Activated naive CD4-positive, alpha-beta T cell treated with anti-CD3 and anti-CD28 coated beads, Interleukin-2, amount 50 U/mL, for 24 hours (primary cell): ENCODE measurements around the gene ODC1.

Experiments
- H3K27ac Mint-ChIP-seq: one replicate; pipeline ENCODE4 v1.8.0; 2021; ENCODE audit warnings: mild to moderate bottlenecking, mixed read lengths
- H3K27me3 Mint-ChIP-seq: one replicate; pipeline ENCODE4 v1.8.0; 2021; ENCODE audit warnings: mixed read lengths
- H3K36me3 Mint-ChIP-seq: one replicate; pipeline ENCODE4 v1.8.0; 2021; ENCODE audit warnings: mixed read lengths
- H3K4me1 Mint-ChIP-seq: one replicate; pipeline ENCODE4 v1.8.0; 2021; ENCODE audit warnings: mixed read lengths
- H3K4me3 Mint-ChIP-seq: one replicate; pipeline ENCODE4 v1.8.0; 2021; ENCODE audit warnings: mild to moderate bottlenecking, mixed read lengths
- H3K9me3 Mint-ChIP-seq: one replicate; pipeline ENCODE4 v1.8.0; 2021; ENCODE audit warnings: mixed read lengths

ODC1 gene

DNA sequence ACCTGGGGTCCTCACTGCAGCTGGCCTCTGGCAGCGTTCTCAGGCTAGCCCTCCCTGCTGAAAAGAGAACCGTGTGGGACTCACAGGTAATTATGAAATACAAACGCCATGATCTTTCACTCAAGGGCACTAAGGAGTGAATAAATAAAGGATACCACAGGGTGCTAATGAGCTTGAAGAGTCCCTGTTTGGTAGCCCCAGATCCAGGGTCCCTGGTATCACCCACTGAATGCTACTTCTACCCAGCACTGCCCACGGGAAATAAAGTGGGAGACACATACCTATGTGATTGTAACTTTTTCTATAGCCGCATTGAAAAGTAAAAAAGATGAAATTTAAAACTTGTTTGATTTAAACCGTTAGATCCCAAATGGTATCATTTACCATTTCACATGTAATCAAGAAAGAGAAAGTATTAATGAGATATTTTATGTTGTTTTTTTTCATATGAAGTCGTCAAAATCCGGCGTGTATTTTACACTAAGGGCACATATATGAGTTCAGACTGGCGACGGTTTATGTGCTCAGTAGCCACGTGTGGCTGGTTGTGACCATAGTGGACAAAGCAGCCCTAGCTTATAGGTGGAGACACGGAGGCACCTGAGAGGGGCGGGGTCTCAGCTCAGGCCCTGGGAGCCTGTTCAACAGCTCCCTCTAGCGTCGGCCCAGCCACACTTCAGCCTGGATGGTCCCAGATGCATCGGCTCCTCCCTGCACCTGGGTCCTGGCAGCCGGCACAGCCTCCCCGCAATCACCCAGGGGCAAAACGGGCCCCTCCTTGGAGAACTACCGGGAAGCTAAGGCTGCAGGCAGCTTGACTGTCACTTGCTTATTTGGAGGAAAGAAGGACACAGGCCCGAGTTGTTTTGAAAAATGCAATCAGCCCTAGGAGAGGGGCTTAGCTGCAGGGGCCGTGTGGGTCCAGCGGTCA is 39.2 kb downstream of the ODC1 start:
- no peaks in the 10 kb centered on the region for H3K27me3 Mint-ChIP-seq
- H3K4me1 Mint-ChIP-seq = peaks cover 44% of the 10 kb centered on the region
- peaks cover under 1% of the 10 kb centered on the region for H3K36me3 Mint-ChIP-seq
- no peaks in the 10 kb centered on the region for H3K9me3 Mint-ChIP-seq
- H3K27ac Mint-ChIP-seq = peak overlapping the region; percentile 91
- peak overlapping the region; percentile 88 for H3K4me3 Mint-ChIP-seq

DNA sequence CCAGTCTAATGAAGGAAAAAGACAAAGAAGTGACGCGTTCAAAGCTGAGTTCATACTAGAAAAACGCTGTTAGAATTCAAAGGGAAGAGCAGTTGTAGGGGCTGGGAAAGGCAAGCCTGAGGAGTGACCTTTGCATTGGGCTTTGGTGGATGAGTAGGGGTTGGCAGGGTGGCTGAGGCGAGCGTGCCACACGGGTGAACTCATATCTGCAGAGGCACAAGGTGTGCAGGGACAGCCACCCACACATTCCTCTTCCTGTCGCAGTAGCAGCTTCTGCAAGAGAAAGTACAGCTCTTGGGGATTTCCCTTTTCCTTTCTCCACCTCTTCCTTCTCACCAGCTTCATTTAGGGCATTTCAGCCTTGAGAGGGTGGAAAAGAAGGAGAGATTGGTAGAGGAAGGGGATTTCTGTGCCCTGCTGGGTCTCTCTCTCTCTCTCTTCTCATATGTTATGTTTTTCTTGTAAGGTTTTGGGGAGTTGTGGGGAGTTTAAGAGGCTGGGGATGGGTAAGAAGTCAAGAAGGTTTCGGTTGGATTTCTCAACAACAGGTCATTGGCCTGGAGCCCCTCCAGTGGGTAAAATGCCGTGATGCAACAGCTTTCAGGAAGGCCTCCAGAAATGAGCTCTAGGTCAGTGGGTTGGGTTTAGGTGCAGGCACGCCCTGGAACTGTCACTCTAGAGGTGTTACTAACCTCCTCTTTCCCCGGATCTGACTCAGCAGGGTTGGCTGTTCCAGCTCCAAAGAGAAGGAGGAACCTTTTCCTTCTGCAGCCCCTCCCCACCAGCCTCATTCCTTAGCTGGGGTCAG is 40.1 kb downstream of the ODC1 start:
- no peaks in the 10 kb centered on the region for H3K9me3 Mint-ChIP-seq
- H3K36me3 Mint-ChIP-seq = peaks cover 2% of the 10 kb centered on the region
- H3K27me3 Mint-ChIP-seq = no peaks in the 10 kb centered on the region
- peak overlapping the region; percentile 88 for H3K4me3 Mint-ChIP-seq
- H3K27ac Mint-ChIP-seq = peak overlapping the region; percentile 91
- H3K4me1 Mint-ChIP-seq = peaks cover 47% of the 10 kb centered on the region

DNA sequence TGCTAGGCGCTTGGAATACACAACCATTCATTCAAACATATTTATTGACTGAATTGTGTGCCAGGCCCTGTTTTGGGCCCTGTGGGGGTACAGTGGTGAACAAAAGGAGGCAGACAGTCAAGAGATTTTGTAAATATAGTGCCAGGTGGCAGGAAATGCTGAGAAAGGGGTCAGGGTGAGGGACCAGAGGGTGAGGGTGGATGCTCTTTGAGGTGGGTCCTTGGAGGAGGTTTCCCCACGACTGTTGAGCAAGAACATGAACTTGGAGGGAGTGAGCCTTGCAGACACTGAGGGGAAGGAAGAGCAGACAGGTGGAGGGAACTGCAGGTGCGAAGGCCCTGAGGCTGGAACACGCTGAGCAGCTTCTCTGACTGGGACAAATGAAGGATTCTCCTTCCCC is 40.7 kb downstream of the ODC1 start:
- peaks cover 53% of the 10 kb centered on the region for H3K4me1 Mint-ChIP-seq
- H3K27ac Mint-ChIP-seq = peak overlapping the region; percentile 78
- H3K36me3 Mint-ChIP-seq = peaks cover 2% of the 10 kb centered on the region
- H3K9me3 Mint-ChIP-seq = no peaks in the 10 kb centered on the region
- H3K27me3 Mint-ChIP-seq = no peaks in the 10 kb centered on the region
- peak overlapping the region; percentile 88 for H3K4me3 Mint-ChIP-seq

DNA sequence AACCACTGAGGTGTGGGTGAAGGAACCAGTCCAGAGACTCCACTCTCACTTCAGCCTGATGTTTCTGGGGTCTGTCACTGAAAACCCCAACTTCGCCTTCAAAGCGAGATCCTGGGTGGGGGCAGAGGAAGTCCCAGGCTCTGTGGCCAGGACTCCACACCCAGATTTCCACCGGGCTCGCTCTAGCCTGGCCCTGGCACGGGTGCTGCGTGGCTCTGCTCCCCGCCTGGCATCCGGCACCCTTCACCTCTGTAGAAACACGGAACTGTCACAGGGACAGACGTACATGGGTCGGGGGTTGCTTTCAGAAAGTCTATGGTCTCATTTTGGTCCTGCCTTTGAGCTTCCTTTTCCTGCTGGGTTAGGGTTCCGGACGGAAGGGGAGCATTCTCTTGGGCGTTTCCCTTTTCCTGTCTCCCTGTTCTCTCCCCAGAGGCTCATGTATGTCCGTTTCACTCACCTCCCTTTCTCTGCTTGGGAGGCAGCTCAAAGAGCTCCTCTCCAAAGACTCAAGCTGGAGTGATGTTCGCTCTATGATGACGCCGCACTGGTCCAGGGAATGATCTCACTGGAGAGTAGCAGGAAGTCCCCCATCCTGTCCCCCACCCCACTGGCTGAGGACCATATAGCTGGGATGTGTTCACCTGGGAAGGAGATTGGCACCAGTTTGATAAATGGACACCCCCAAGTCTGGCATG is 41.5 kb downstream of the ODC1 start:
- peaks cover 2% of the 10 kb centered on the region for H3K36me3 Mint-ChIP-seq
- peak overlapping the region; percentile 88 for H3K4me3 Mint-ChIP-seq
- H3K27ac Mint-ChIP-seq = peak overlapping the region; percentile 14
- H3K9me3 Mint-ChIP-seq = no peaks in the 10 kb centered on the region
- no peaks in the 10 kb centered on the region for H3K27me3 Mint-ChIP-seq
- H3K4me1 Mint-ChIP-seq = peaks cover 61% of the 10 kb centered on the region

DNA sequence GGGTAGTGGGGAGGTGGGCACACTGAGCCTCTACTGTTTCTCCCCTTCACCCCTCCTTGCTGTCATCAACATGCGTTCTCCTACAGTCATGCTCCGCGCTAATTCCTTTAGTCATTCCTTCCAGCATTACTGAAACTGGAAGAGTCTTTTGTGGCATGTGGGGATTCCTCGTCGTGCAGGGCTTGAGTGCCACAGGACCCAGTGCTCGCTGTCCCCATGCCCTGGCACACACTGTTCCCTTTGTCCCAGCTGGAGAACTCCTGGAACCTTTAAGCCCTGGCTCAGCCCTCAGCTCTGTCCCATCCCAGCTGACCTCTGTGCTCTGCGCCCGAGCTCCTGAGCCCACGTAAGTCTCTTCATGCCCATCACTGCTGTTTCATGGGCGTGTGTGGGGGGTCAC is 42.1 kb downstream of the ODC1 start:
- Mint-ChIP-seq H3K36me3 (peaks cover 2% of the 10 kb centered on the region), H3K27ac (no peak overlapping the region), H3K4me3 (no peak overlapping the region), H3K4me1 (peaks cover 67% of the 10 kb centered on the region), H3K9me3 (no peaks in the 10 kb centered on the region), H3K27me3 (no peaks in the 10 kb centered on the region)

DNA sequence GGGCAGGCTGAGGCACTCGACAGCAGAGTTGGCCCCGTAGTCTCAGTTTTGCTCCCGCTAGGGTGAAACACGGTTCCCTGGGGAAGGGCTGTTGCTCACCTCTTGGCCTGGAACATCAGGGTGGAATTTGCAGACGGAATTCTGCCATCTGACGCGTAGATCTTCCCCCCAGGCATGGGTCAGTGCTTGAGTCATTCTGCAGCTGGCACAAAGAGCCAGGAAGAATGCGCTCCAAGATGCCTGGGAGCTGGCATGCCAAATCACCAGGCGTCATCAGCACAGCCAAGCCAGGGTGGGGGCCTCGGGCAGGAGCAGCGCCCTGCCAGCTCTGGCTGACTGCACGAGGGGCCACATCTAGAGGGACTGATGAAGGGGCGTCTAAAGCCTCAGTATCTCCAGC is 42.7 kb downstream of the ODC1 start:
- Mint-ChIP-seq H3K4me3 (no peak overlapping the region), H3K9me3 (no peaks in the 10 kb centered on the region), H3K36me3 (peaks cover 2% of the 10 kb centered on the region), H3K4me1 (peaks cover 71% of the 10 kb centered on the region), H3K27me3 (no peaks in the 10 kb centered on the region), H3K27ac (no peak overlapping the region)

DNA sequence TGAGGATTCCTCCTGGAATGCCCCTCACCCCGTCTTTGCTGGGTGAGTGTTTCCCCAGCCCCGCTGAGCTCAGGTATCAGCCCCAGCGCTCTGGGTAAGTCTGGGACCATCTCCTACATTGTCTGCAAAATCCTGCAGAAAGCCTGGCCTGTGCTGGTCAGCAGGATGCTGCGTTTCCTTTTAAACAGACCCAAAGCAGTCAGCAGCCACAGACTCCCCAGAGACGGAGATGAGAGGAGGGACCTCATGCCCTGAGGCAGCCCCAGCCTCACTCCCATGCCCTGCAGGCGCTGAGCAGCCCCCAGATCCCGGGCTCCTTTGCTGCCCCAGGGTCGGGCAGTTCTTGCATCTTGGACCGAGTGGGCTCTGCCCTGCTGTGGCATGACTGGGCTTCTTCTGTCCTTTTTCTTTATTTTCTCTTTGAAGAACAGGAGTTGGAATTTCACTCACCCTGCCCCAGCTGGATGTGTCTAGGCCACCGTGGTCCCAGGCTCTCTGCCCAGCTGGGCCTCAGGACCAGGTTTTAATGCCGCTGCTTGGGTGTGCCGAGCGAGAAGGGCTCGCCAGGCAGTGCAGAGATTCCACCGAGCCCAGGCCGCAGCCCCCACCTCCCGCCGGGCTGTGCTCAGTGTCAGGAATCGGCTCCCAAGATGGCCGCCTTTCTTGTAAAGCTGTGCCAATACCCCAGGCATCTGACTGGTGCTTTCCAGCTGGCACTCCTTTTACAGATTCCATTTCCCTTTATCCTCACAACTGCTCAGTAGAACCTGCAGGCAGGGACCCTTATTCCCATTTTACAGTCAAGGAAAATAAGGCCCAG is 43.6 kb downstream of the ODC1 start:
- peaks cover 2% of the 10 kb centered on the region for H3K36me3 Mint-ChIP-seq
- no peaks in the 10 kb centered on the region for H3K9me3 Mint-ChIP-seq
- no peak overlapping the region for H3K27ac Mint-ChIP-seq
- H3K27me3 Mint-ChIP-seq = no peaks in the 10 kb centered on the region
- H3K4me1 Mint-ChIP-seq = peaks cover 76% of the 10 kb centered on the region
- no peak overlapping the region for H3K4me3 Mint-ChIP-seq

DNA sequence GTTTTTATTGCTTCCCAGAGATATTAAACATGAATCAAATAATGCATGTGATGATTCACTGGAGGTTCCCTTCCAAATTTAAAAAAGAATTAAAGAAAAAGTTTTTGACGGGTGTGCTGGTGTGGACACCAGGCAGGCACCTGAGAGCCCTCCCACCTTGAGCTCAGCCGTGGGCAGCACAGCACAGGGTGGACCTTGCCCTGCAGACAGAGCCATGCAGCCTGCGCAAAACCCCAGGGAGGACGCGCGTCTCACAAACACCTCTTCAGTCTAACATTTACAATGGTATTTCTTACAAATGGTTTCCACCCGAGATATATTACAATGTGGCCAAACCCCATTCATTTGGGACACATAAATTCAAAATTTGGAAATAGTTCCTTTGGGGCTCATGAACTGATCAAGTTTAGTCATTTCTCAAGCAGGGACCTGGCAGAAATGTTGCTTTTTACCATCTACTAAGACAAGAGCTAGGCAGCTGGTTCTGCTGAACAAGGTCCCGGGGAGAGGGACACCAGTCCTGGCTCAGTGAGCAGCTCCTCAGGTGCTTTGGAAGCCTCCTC is 45.4 kb downstream of the ODC1 start:
- Mint-ChIP-seq H3K27me3 (no peaks in the 10 kb centered on the region), H3K27ac (no peak overlapping the region), H3K4me1 (peaks cover 63% of the 10 kb centered on the region), H3K36me3 (peaks cover 5% of the 10 kb centered on the region), H3K4me3 (no peak overlapping the region), H3K9me3 (no peaks in the 10 kb centered on the region)

DNA sequence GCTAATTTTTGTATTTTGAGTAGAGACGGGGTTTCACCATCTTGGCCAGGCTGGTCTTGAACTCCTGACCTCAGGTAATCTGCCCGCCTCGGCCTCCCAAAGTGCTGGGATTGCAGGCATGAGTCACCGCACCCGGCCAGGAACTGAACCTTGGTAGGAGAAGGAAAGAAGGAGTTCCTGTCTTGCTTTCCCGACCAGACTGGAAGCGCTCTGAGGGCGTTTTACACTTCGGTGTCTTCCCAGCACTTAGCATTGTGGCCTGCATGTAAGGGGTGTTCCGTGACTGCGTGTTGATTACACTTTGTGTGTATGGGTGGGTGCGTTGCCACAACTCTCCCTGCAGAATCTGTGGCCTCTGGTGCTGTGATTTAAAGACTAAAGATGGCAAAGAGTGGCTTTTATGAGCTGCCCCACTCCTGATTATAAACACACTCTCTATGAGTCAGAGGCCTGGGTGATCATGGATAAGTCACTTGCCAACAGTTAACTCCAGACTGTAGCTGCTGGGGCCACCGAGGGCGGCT is 46.0 kb downstream of the ODC1 start:
- no peaks in the 10 kb centered on the region for H3K9me3 Mint-ChIP-seq
- peaks cover 58% of the 10 kb centered on the region for H3K4me1 Mint-ChIP-seq
- H3K36me3 Mint-ChIP-seq = peaks cover 5% of the 10 kb centered on the region
- no peak overlapping the region for H3K4me3 Mint-ChIP-seq
- H3K27me3 Mint-ChIP-seq = no peaks in the 10 kb centered on the region
- H3K27ac Mint-ChIP-seq = peak overlapping the region; percentile 79

DNA sequence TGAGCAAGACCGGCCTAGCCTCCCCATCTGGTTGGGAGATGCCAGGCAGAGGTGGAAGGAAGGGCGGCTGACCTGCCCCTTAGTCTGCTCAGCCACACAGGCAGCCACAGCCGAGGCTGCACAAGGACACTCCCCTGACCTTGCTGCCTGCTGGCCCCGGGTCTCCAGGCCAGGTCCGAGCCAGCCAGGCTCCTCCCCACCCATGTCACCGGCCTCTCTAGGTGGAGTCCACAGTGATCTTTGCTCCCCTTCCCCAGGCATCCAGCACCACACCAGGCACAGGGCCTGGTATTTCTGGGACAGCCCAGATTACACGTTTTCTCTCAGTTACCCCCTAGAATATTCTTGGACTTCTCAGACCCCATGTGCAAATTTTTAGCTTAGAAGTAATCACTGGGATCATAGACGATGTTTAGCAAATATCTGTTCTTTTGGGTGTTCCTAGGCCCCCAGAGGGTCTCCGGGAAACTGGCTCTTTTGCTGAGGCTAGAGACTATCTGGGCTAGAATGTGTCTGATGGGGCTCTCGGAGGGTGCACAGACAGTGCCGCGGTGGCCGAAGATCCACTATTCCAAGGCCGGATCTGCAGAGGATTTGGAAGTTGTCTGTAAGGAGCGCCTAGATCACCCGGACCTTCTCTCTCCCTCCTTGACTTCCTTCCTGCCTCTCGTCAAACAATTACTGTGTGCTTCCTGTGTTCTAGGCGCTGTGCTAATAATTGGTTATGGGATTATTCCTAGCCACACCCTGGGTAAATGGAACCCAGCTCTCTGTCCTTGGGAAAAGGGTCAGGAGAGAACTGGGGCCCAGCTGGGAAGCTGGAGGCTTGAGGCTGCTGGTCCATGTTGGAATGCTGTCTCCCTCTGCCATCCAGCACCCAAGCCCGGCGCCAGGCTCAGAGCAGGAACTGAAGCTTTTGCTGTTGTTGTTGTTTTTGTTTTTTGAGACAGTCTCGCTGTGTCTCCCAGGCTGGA is 46.9 kb downstream of the ODC1 start:
- Mint-ChIP-seq H3K9me3 (no peaks in the 10 kb centered on the region), H3K36me3 (peaks cover 5% of the 10 kb centered on the region), H3K4me3 (no peak overlapping the region), H3K27me3 (no peaks in the 10 kb centered on the region), H3K27ac (peak overlapping the region; percentile 95), H3K4me1 (peaks cover 49% of the 10 kb centered on the region)

DNA sequence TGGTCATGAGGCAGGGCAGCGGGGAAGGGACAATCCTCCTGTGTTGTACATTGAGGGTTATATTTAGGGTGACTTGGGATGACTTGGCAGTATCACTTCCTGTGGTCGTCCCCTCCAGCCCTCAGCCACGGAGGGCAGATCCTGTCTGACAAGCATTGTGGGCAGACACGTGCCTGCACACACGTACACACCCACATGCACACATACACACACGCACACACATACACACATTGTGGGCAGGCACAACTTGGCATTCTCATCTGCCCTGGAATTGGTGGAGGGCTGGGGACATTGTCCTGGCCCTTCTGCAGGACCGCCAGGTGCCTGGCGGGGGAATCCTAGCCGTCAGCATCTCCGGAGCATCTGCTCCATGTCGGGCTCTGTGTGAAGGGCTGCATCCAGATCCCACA is 47.6 kb downstream of the ODC1 start:
- no peaks in the 10 kb centered on the region for H3K9me3 Mint-ChIP-seq
- H3K4me3 Mint-ChIP-seq = no peak overlapping the region
- peaks cover 48% of the 10 kb centered on the region for H3K4me1 Mint-ChIP-seq
- H3K27me3 Mint-ChIP-seq = no peaks in the 10 kb centered on the region
- peak overlapping the region; percentile 76 for H3K27ac Mint-ChIP-seq
- peaks cover 5% of the 10 kb centered on the region for H3K36me3 Mint-ChIP-seq

DNA sequence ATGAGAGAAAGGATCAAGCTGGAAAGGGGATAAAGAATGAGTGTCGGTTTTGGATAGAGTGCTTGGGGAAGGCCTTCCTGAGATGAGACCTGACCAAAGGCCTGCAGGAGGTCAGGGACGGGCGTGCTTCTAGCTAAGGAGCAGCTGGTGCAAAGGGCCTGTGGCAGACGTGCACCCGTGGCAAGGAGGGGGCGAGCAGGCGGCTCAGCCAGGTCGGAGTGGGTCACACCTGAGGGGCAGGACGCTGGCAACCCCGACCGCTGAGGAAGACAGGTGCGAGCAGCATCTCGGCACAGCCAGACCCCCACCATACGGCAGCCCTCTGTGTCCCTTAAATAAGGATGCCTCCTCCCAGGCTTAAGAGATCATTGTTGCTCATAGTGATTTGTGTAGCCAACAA is 48.1 kb downstream of the ODC1 start:
- Mint-ChIP-seq H3K36me3 (peaks cover 5% of the 10 kb centered on the region), H3K4me1 (peaks cover 53% of the 10 kb centered on the region)

DNA sequence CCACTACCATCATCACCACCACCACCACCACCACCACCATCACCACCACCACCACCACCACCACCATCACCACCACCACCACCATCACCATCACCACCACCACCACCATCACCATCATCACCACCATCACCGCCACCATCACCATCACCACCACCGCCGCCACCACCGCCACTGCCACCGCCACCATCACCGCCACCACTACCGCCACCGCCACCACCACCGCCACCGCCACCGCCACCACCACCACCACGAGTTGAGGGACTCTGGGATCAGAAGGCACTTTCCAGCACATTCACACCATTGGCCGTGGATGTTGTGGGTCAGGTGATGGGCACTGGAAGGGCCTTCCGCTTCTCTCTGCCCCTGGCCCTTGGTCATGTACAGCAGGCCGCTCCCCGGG is 48.8 kb downstream of the ODC1 start:
- Mint-ChIP-seq H3K36me3 (peaks cover 5% of the 10 kb centered on the region), H3K4me1 (peaks cover 55% of the 10 kb centered on the region), H3K9me3 (no peaks in the 10 kb centered on the region), H3K27ac (peak overlapping the region; percentile 60), H3K4me3 (no peak overlapping the region), H3K27me3 (no peaks in the 10 kb centered on the region)

More for the DNA sequence above, 48.1 kb downstream of the ODC1 start:
- no peaks in the 10 kb centered on the region for H3K27me3 Mint-ChIP-seq
- peak overlapping the region; percentile 60 for H3K27ac Mint-ChIP-seq
- H3K4me3 Mint-ChIP-seq = no peak overlapping the region
- H3K9me3 Mint-ChIP-seq = no peaks in the 10 kb centered on the region
